GM23338 (cell line): Measurements from ENCODE around the gene DTNBP1. TPM values are rescaled to one million over a fixed set of nuclear protein-coding genes. Genes with fewer than 3 reads are reported as not detected.
A peak's percentile ranks its signal among the peaks of the same experiment; 100 is the strongest.

ENCODE experiments used
- ATAC-seq: fragments of 200-7000 bp; cut with Tn5 transposase; 3 replicates; pipeline ENCODE4 v1.9.1; 2020
- DNase-seq: peaks from one replicate; pipeline ENCODE4 v3.0.0-alpha.2; 2015; ENCODE audit warnings: low spot score
- H2AFZ ChIP-seq: fragments of 200-600 bp; sonication (generic); 2 replicates; pipeline ENCODE4 v1.8.0; 2016; ENCODE audit warnings: antibody characterized with exemption, mild to moderate bottlenecking, moderate library complexity
- H3F3A ChIP-seq: fragments of 200-600 bp; sonication (generic); replicated peaks from 2 replicates; pipeline ENCODE4 v1.8.0; 2017; ENCODE audit warnings: antibody characterized with exemption, mixed run types, low read depth
- H3K27ac ChIP-seq: fragments of 200-600 bp; sonication (generic); 2 replicates; pipeline ENCODE4 v1.6.1; 2016; ENCODE audit warnings: low read depth
- H3K27me3 ChIP-seq: fragments of 200-600 bp; sonication (generic); 2 replicates; pipeline ENCODE4 v1.8.0; 2016; ENCODE audit warnings: mild to moderate bottlenecking, mixed run types, moderate library complexity; ENCODE audit not compliant: insufficient read depth
- H3K36me3 ChIP-seq: fragments of 200-600 bp; sonication (generic); 2 replicates; pipeline ENCODE4 v1.8.0; 2016; ENCODE audit warnings: mild to moderate bottlenecking; ENCODE audit not compliant: insufficient read depth
- H3K4me1 ChIP-seq: fragments of 200-600 bp; sonication (generic); 2 replicates; pipeline ENCODE4 v1.8.0; 2016; ENCODE audit warnings: mild to moderate bottlenecking, moderate library complexity; ENCODE audit not compliant: insufficient read depth
- H3K4me2 ChIP-seq: fragments of 200-600 bp; sonication (generic); 2 replicates; pipeline ENCODE4 v1.7.1; 2017; ENCODE audit warnings: mixed run types
- H3K4me3 ChIP-seq: fragments of 200-600 bp; sonication (generic); 2 replicates; pipeline ENCODE4 v1.6.1; 2016; ENCODE audit warnings: mixed run types
- H3K79me2 ChIP-seq: fragments of 200-600 bp; sonication (generic); replicated peaks from 2 replicates; pipeline ENCODE4 v1.8.0; 2017; ENCODE audit warnings: mild to moderate bottlenecking; ENCODE audit not compliant: insufficient read depth
- H3K9me2 ChIP-seq: fragments of 200-600 bp; sonication (generic); 2 replicates; pipeline ENCODE4 v1.8.0; 2017; ENCODE audit not compliant: insufficient read depth
- H4K20me1 ChIP-seq: fragments of 200-600 bp; sonication (generic); replicated peaks from 2 replicates; pipeline ENCODE4 v1.8.0; 2017; ENCODE audit warnings: mild to moderate bottlenecking; ENCODE audit not compliant: insufficient read depth
- H3K27ac Mint-ChIP-seq: 2 replicates; pipeline ENCODE4 v1.8.0; 2020; ENCODE audit warnings: inconsistent platforms, mild to moderate bottlenecking, moderate library complexity, mixed read lengths
- H3K27me3 Mint-ChIP-seq: 3 replicates; pipeline ENCODE4 v1.8.0; 2022; ENCODE audit warnings: low read depth, mild to moderate bottlenecking, moderate library complexity, mixed read lengths, inconsistent platforms; ENCODE audit not compliant: insufficient read depth, poor library complexity
- H3K36me3 Mint-ChIP-seq: 3 replicates; pipeline ENCODE4 v1.8.0; 2021; ENCODE audit warnings: low read depth, mild to moderate bottlenecking, inconsistent platforms, moderate library complexity, mixed read lengths
- H3K4me1 Mint-ChIP-seq: 3 replicates; pipeline ENCODE4 v1.8.0; 2020; ENCODE audit warnings: mild to moderate bottlenecking, inconsistent platforms, mixed read lengths
- H3K4me3 Mint-ChIP-seq: 3 replicates; pipeline ENCODE4 v1.8.0; 2021; ENCODE audit warnings: moderate library complexity, mild to moderate bottlenecking, inconsistent platforms, mixed read lengths
- H3K9me3 Mint-ChIP-seq: 3 replicates; pipeline ENCODE4 v1.8.0; 2020; ENCODE audit warnings: moderate library complexity, mild to moderate bottlenecking, inconsistent platforms, mixed read lengths
- CREB1 ChIP-seq: fragments of 250-450 bp; sonication (Bioruptor Pico); IDR thresholded peaks from 2 replicates; pipeline ENCODE4 v1.5.0; 2020; ENCODE audit warnings: low read depth, mild to moderate bottlenecking, moderate library complexity
- EZH2 ChIP-seq: fragments of 200-600 bp; sonication (generic); IDR thresholded peaks from one replicate; pipeline ENCODE4 v1.8.0; 2017; ENCODE audit warnings: antibody characterized with exemption, mild to moderate bottlenecking, low read depth; ENCODE audit not compliant: unreplicated experiment
- EZH2phosphoT487 ChIP-seq: fragments of 200-600 bp; sonication (generic); IDR thresholded peaks from one replicate; pipeline ENCODE4 v1.8.1; 2018; ENCODE audit warnings: antibody characterized with exemption; ENCODE audit not compliant: unreplicated experiment
- JUNB ChIP-seq: IDR thresholded peaks from one replicate; pipeline ENCODE4 v1.6.1; 2016; ENCODE audit warnings: antibody characterized with exemption; ENCODE audit not compliant: unreplicated experiment
- NANOG ChIP-seq: IDR thresholded peaks from 2 replicates; pipeline ENCODE4 v1.6.1; 2016; ENCODE audit warnings: antibody characterized with exemption, borderline replicate concordance
- POLR2AphosphoS5 ChIP-seq: IDR thresholded peaks from 2 replicates; pipeline ENCODE4 v1.6.1; 2016; ENCODE audit warnings: antibody characterized with exemption, low read depth
- STAT1 ChIP-seq: IDR thresholded peaks from one replicate; pipeline ENCODE4 v1.6.1; 2016; ENCODE audit warnings: antibody characterized with exemption; ENCODE audit not compliant: unreplicated experiment
- ZNF114 ChIP-seq: fragments of 250-450 bp; sonication (Bioruptor Pico); IDR thresholded peaks from 2 replicates; pipeline ENCODE4 v1.5.0; 2020; ENCODE audit warnings: mild to moderate bottlenecking, moderate library complexity
- ZNF331 ChIP-seq: fragments of 250-450 bp; sonication (Bioruptor Pico); IDR thresholded peaks from 2 replicates; pipeline ENCODE4 v1.5.0; 2020; ENCODE audit warnings: low read depth, mild to moderate bottlenecking, moderate library complexity
- polyA plus RNA-seq: library from polyadenylated mRNA; unstranded; fragments of >200 nt; fragmentation: Nextera tagmentation; extraction: Ambion mirVana; gene quantifications from 2 replicates; pipeline ENCODE4 v1.2.1, GENCODE V29; 2016
- total RNA-seq: library from RNA; depleted of rRNA; stranded (reverse); fragments of >200 nt; shearing (Covaris generic); gene quantifications from 2 replicates; pipeline ENCODE4 v1.2.3, GENCODE V29; 2014
- TF ChIP-seq, protein P1 (sequence below): fragments of 250-450 bp; sonication (Bioruptor Pico); IDR thresholded peaks from 2 replicates; pipeline ENCODE4 v1.5.0; 2020; ENCODE audit warnings: mild to moderate bottlenecking, moderate library complexity
- TF ChIP-seq, protein P2 (sequence below), 2 experiments: fragments of 200-600 bp in 1 of 2; sonication (generic) in 1 of 2; conservative IDR thresholded peaks; 2 replicates each; pipeline versions ENCODE4 v1.5.1 to v1.6.1; 2016 to 2017; ENCODE audit warnings: antibody characterized with exemption in 2 of 2, low read depth in 2 of 2, mild to moderate bottlenecking in 2 of 2, moderate library complexity in 1 of 2
- TF ChIP-seq, protein P3 (sequence below): IDR thresholded peaks from 2 replicates; pipeline ENCODE4 v1.6.1; 2016; ENCODE audit warnings: antibody characterized with exemption
- TF ChIP-seq, protein P4 (sequence below): IDR thresholded peaks from one replicate; pipeline ENCODE4 v1.6.1; 2018; ENCODE audit warnings: antibody characterized with exemption; ENCODE audit not compliant: unreplicated experiment

DTNBP1 gene
- total and polyA plus RNA-seq, 2 experiments from 2014 or later, result 12.1 to 20.1 TPM

DNA sequence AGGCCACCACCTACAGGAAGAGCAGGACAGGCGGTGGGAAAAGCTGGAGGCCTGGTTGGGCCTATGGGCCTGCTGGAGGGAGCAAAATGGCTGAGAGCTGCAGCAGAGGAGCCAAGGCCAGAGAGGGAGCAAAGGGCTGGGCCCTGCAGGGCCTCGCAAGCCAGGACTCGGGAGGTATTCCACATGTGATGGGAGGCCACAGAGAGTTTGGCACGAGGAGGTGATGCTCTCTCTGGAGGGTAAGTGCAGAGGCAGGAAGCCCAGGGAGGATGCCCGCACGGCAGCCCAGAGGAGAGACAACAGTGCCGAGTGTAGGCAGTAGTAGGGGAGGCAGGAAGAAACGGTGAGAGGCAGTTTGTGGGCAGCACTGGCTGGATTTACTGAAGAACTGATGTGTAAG lies 85.7 kb downstream of the DTNBP1 start:
- ATAC-seq (peak; percentile 13; the same call in 1 of the 3 replicates), DNase-seq (no peak)
- no peaks in the 10 kb centered on the region for H3K9me2 ChIP-seq
- H2AFZ ChIP-seq, result no peak overlapping the region
- H3K27me3 Mint-ChIP-seq, result peaks cover 6% of the 10 kb centered on the region
- no peak overlapping the region for H3K4me3 Mint-ChIP-seq
- H3K27ac ChIP-seq, result no peak overlapping the region; the same call in 1 of the 2 replicates
- no peaks in the 10 kb centered on the region for H3F3A ChIP-seq
- H3K4me1 ChIP-seq, result peaks cover 11% of the 10 kb centered on the region
- no peak overlapping the region for H3K27ac Mint-ChIP-seq
- no peak for TF ChIP-seq EZH2
- no peak for TF ChIP-seq CREB1 (CRISPR knock-in tag)
- no peak for TF ChIP-seq ZNF114 (CRISPR knock-in tag)
- TF ChIP-seq POLR2AphosphoS5, result no peak
- TF ChIP-seq, protein P1, sequence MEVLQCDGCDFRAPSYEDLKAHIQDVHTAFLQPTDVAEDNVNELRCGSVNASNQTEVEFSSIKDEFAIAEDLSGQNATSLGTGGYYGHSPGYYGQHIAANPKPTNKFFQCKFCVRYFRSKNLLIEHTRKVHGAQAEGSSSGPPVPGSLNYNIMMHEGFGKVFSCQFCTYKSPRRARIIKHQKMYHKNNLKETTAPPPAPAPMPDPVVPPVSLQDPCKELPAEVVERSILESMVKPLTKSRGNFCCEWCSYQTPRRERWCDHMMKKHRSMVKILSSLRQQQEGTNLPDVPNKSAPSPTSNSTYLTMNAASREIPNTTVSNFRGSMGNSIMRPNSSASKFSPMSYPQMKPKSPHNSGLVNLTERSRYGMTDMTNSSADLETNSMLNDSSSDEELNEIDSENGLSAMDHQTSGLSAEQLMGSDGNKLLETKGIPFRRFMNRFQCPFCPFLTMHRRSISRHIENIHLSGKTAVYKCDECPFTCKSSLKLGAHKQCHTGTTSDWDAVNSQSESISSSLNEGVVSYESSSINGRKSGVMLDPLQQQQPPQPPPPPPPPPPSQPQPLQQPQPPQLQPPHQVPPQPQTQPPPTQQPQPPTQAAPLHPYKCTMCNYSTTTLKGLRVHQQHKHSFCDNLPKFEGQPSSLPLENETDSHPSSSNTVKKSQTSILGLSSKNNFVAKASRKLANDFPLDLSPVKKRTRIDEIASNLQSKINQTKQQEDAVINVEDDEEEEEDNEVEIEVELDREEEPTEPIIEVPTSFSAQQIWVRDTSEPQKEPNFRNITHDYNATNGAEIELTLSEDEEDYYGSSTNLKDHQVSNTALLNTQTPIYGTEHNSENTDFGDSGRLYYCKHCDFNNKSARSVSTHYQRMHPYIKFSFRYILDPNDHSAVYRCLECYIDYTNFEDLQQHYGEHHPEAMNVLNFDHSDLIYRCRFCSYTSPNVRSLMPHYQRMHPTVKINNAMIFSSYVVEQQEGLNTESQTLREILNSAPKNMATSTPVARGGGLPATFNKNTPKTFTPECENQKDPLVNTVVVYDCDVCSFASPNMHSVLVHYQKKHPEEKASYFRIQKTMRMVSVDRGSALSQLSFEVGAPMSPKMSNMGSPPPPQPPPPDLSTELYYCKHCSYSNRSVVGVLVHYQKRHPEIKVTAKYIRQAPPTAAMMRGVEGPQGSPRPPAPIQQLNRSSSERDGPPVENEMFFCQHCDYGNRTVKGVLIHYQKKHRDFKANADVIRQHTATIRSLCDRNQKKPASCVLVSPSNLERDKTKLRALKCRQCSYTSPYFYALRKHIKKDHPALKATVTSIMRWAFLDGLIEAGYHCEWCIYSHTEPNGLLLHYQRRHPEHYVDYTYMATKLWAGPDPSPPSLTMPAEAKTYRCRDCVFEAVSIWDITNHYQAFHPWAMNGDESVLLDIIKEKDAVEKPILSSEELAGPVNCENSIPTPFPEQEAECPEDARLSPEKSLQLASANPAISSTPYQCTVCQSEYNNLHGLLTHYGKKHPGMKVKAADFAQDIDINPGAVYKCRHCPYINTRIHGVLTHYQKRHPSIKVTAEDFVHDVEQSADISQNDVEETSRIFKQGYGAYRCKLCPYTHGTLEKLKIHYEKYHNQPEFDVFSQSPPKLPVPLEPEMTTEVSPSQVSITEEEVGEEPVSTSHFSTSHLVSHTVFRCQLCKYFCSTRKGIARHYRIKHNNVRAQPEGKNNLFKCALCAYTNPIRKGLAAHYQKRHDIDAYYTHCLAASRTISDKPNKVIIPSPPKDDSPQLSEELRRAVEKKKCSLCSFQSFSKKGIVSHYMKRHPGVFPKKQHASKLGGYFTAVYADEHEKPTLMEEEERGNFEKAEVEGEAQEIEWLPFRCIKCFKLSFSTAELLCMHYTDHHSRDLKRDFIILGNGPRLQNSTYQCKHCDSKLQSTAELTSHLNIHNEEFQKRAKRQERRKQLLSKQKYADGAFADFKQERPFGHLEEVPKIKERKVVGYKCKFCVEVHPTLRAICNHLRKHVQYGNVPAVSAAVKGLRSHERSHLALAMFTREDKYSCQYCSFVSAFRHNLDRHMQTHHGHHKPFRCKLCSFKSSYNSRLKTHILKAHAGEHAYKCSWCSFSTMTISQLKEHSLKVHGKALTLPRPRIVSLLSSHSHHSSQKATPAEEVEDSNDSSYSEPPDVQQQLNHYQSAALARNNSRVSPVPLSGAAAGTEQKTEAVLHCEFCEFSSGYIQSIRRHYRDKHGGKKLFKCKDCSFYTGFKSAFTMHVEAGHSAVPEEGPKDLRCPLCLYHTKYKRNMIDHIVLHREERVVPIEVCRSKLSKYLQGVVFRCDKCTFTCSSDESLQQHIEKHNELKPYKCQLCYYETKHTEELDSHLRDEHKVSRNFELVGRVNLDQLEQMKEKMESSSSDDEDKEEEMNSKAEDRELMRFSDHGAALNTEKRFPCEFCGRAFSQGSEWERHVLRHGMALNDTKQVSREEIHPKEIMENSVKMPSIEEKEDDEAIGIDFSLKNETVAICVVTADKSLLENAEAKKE (CRISPR knock-in tag), result no peak
- no peak for TF ChIP-seq NANOG
- TF ChIP-seq, protein P2, sequence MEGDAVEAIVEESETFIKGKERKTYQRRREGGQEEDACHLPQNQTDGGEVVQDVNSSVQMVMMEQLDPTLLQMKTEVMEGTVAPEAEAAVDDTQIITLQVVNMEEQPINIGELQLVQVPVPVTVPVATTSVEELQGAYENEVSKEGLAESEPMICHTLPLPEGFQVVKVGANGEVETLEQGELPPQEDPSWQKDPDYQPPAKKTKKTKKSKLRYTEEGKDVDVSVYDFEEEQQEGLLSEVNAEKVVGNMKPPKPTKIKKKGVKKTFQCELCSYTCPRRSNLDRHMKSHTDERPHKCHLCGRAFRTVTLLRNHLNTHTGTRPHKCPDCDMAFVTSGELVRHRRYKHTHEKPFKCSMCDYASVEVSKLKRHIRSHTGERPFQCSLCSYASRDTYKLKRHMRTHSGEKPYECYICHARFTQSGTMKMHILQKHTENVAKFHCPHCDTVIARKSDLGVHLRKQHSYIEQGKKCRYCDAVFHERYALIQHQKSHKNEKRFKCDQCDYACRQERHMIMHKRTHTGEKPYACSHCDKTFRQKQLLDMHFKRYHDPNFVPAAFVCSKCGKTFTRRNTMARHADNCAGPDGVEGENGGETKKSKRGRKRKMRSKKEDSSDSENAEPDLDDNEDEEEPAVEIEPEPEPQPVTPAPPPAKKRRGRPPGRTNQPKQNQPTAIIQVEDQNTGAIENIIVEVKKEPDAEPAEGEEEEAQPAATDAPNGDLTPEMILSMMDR (conservative IDR thresholded peaks at IDR 0.05; ENCODE audit: low read depth in 2 of 2), result no peak
- TF ChIP-seq, protein P3, sequence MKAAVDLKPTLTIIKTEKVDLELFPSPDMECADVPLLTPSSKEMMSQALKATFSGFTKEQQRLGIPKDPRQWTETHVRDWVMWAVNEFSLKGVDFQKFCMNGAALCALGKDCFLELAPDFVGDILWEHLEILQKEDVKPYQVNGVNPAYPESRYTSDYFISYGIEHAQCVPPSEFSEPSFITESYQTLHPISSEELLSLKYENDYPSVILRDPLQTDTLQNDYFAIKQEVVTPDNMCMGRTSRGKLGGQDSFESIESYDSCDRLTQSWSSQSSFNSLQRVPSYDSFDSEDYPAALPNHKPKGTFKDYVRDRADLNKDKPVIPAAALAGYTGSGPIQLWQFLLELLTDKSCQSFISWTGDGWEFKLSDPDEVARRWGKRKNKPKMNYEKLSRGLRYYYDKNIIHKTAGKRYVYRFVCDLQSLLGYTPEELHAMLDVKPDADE, result no peak
- no peak for TF ChIP-seq EZH2phosphoT487
- TF ChIP-seq, protein P4, sequence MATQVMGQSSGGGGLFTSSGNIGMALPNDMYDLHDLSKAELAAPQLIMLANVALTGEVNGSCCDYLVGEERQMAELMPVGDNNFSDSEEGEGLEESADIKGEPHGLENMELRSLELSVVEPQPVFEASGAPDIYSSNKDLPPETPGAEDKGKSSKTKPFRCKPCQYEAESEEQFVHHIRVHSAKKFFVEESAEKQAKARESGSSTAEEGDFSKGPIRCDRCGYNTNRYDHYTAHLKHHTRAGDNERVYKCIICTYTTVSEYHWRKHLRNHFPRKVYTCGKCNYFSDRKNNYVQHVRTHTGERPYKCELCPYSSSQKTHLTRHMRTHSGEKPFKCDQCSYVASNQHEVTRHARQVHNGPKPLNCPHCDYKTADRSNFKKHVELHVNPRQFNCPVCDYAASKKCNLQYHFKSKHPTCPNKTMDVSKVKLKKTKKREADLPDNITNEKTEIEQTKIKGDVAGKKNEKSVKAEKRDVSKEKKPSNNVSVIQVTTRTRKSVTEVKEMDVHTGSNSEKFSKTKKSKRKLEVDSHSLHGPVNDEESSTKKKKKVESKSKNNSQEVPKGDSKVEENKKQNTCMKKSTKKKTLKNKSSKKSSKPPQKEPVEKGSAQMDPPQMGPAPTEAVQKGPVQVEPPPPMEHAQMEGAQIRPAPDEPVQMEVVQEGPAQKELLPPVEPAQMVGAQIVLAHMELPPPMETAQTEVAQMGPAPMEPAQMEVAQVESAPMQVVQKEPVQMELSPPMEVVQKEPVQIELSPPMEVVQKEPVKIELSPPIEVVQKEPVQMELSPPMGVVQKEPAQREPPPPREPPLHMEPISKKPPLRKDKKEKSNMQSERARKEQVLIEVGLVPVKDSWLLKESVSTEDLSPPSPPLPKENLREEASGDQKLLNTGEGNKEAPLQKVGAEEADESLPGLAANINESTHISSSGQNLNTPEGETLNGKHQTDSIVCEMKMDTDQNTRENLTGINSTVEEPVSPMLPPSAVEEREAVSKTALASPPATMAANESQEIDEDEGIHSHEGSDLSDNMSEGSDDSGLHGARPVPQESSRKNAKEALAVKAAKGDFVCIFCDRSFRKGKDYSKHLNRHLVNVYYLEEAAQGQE, result no peak
- TF ChIP-seq STAT1, result no peak
- no peak for TF ChIP-seq JUNB
- TF ChIP-seq ZNF331 (CRISPR knock-in tag), result no peak
- no peaks in the 10 kb centered on the region for H4K20me1 ChIP-seq
- H3K4me3 ChIP-seq, result no peak overlapping the region
- H3K79me2 ChIP-seq, result no peaks in the 10 kb centered on the region
- H3K36me3 Mint-ChIP-seq, result peaks cover 6% of the 10 kb centered on the region; the same call in 2 of the 3 replicates
- no peak overlapping the region for H3K4me2 ChIP-seq
- H3K9me3 Mint-ChIP-seq, result no peaks in the 10 kb centered on the region
- H3K4me1 Mint-ChIP-seq, result peaks cover 30% of the 10 kb centered on the region
- H3K36me3 ChIP-seq, result no peaks in the 10 kb centered on the region
- no peaks in the 10 kb centered on the region for H3K27me3 ChIP-seq
